CD14-positive monocyte (primary cell): ENCODE results near the gene HS3ST6. TPM values are rescaled to one million over a fixed set of nuclear protein-coding genes. Genes with fewer than 3 reads are reported as not detected.
A peak's percentile ranks its signal among the peaks of the same experiment; 100 is the strongest.

Experiments
- DNase-seq, 3 donors: peaks; one replicate each; pipeline ENCODE4 v3.0.0-alpha.2; 2011 to 2022
- H2AFZ ChIP-seq: 2 replicates; pipeline ENCODE4 v1.6.0; 2012; ENCODE audit warnings: mild to moderate bottlenecking, low read depth, low read length, inconsistent platforms; ENCODE audit not compliant: insufficient read depth, poor library complexity, severe bottlenecking
- H3K27ac ChIP-seq, 2 donors: 1 replicate in 1 of 2; 2 replicates in 1 of 2; pipeline ENCODE4 v1.5.1; 2012 to 2013; ENCODE audit warnings: low read length in 2 of 2, control low read depth in 1 of 2, inconsistent platforms in 1 of 2, low read depth in 1 of 2, mild to moderate bottlenecking in 1 of 2
- H3K27me3 ChIP-seq, 2 donors: one replicate each; pipeline versions ENCODE4 v1.6.0 to v1.6.1; 2011 to 2013; ENCODE audit warnings: low read length in 2 of 2; ENCODE audit not compliant: control insufficient read depth in 2 of 2, insufficient read depth in 2 of 2
- H3K36me3 ChIP-seq, 2 donors: replicated peaks in 1 of 2; 1 replicate in 1 of 2; 2 replicates in 1 of 2; pipeline versions ENCODE4 v1.5.1 to v1.6.1; 2012 to 2013; ENCODE audit warnings: low read length in 2 of 2, control low read depth in 1 of 2, inconsistent platforms in 1 of 2, mild to moderate bottlenecking in 1 of 2; ENCODE audit not compliant: insufficient read depth in 2 of 2, control insufficient read depth in 1 of 2
- H3K4me1 ChIP-seq, 2 donors: 1 replicate in 1 of 2; 2 replicates in 1 of 2; pipeline versions ENCODE4 v1.5.1 to v1.6.1; 2012 to 2013; ENCODE audit warnings: low read length in 2 of 2, control low read depth in 1 of 2, inconsistent platforms in 1 of 2, mild to moderate bottlenecking in 1 of 2, moderate library complexity in 1 of 2; ENCODE audit not compliant: insufficient read depth in 2 of 2, control insufficient read depth in 1 of 2
- H3K4me2 ChIP-seq: replicated peaks from 2 replicates; pipeline ENCODE3; 2012; ENCODE audit warnings: low read length, moderate library complexity, mild to moderate bottlenecking; ENCODE audit not compliant: poor library complexity, severe bottlenecking; ENCODE audit errors: extremely low read depth
- H3K4me3 ChIP-seq, 3 experiments: fragments of 200-600 bp in 1 of 3; sonication (generic) in 1 of 3; replicated peaks in 1 of 3; 1 replicate in 2 of 3; 2 replicates in 1 of 3; pipeline ENCODE4 v1.5.1; 2011 to 2013; ENCODE audit warnings: low read length in 3 of 3, mild to moderate bottlenecking in 3 of 3, control low read depth in 2 of 3, low read depth in 2 of 3, inconsistent platforms in 1 of 3, moderate library complexity in 1 of 3
- H3K79me2 ChIP-seq: 2 replicates; pipeline ENCODE4 v1.6.0; 2012; ENCODE audit warnings: mild to moderate bottlenecking, control low read depth, inconsistent platforms, low read length, moderate library complexity; ENCODE audit not compliant: insufficient read depth
- H3K9ac ChIP-seq: 2 replicates; pipeline ENCODE4 v1.6.0; 2017; ENCODE audit warnings: low read length, mild to moderate bottlenecking; ENCODE audit not compliant: insufficient read depth, poor library complexity, severe bottlenecking
- H3K9me3 ChIP-seq, 2 donors: replicated peaks in 1 of 2; 1 replicate in 1 of 2; 2 replicates in 1 of 2; pipeline versions ENCODE4 v1.5.1 to v1.6.1; 2012 to 2013; ENCODE audit warnings: low read length in 2 of 2, control low read depth in 1 of 2; ENCODE audit not compliant: control insufficient read depth in 1 of 2, insufficient read depth in 1 of 2
- H4K20me1 ChIP-seq: 2 replicates; pipeline ENCODE4 v1.6.0; 2012; ENCODE audit warnings: mild to moderate bottlenecking, low read length, control low read depth, moderate library complexity; ENCODE audit not compliant: insufficient read depth
- H3K27ac Mint-ChIP-seq, 7 donors: one replicate each; pipeline ENCODE4 v1.8.0; 2020; ENCODE audit warnings: mild to moderate bottlenecking in 7 of 7, mixed read lengths in 7 of 7, moderate library complexity in 6 of 7, inconsistent platforms in 2 of 7
- H3K27me3 Mint-ChIP-seq, 3 donors: one replicate each; pipeline ENCODE4 v1.8.0; 2021 to 2022; ENCODE audit warnings: low read depth in 3 of 3, mild to moderate bottlenecking in 3 of 3, mixed read lengths in 3 of 3, moderate library complexity in 3 of 3, inconsistent platforms in 1 of 3
- H3K36me3 Mint-ChIP-seq, 2 donors: one replicate each; pipeline ENCODE4 v1.8.0; 2020; ENCODE audit warnings: mixed read lengths in 2 of 2, inconsistent platforms in 1 of 2, mild to moderate bottlenecking in 1 of 2
- H3K4me1 Mint-ChIP-seq: one replicate; pipeline ENCODE4 v1.8.0; 2020; ENCODE audit warnings: mild to moderate bottlenecking, mixed read lengths
- H3K4me3 Mint-ChIP-seq, 2 donors: one replicate each; pipeline ENCODE4 v1.8.0; 2020; ENCODE audit warnings: mild to moderate bottlenecking in 2 of 2, mixed read lengths in 2 of 2, moderate library complexity in 1 of 2
- H3K9me3 Mint-ChIP-seq, 7 donors: one replicate each; pipeline ENCODE4 v1.8.0; 2020 to 2022; ENCODE audit warnings: mixed read lengths in 7 of 7, mild to moderate bottlenecking in 6 of 7, moderate library complexity in 6 of 7, inconsistent platforms in 2 of 7
- WGBS: methylation state at CpG from one replicate; pipeline ENCODE4 v1.1.5; 2013; ENCODE audit warnings: missing lambda C conversion rate; ENCODE audit not compliant: insufficient coverage; 5-methylcytosine and 5-hydroxymethylcytosine counted together
- intact Hi-C, 2 donors: fragments of 100-400 bp; cut with micrococcal nuclease; formaldehyde crosslinking; loops; one replicate each; pipeline versions ENCODE4 v1.15.0 to v1.15.1; 2023
- polyA plus RNA-seq, 3 donors: library from polyadenylated mRNA; depleted of rRNA in 1 of 3; unstranded in 2 of 3; stranded (reverse) in 1 of 3; fragments of 300-500 nt in 2 of 3; fragments of >200 nt in 1 of 3; fragmentation: Illumina TruSeq in 2 of 3; gene quantifications; 1 replicate in 2 of 3; 2 replicates in 1 of 3; pipeline ENCODE4 v1.2.3, GENCODE V29; 2012 to 2021
- TF ChIP-seq, protein P1 (sequence below): fragments of 200-600 bp; IDR thresholded peaks from one replicate; pipeline ENCODE4 v1.8.0; 2022; ENCODE audit warnings: antibody characterized with exemption, mild to moderate bottlenecking

Gene HS3ST6
- polyA plus RNA-seq, 3 donors: not detected

DNA sequence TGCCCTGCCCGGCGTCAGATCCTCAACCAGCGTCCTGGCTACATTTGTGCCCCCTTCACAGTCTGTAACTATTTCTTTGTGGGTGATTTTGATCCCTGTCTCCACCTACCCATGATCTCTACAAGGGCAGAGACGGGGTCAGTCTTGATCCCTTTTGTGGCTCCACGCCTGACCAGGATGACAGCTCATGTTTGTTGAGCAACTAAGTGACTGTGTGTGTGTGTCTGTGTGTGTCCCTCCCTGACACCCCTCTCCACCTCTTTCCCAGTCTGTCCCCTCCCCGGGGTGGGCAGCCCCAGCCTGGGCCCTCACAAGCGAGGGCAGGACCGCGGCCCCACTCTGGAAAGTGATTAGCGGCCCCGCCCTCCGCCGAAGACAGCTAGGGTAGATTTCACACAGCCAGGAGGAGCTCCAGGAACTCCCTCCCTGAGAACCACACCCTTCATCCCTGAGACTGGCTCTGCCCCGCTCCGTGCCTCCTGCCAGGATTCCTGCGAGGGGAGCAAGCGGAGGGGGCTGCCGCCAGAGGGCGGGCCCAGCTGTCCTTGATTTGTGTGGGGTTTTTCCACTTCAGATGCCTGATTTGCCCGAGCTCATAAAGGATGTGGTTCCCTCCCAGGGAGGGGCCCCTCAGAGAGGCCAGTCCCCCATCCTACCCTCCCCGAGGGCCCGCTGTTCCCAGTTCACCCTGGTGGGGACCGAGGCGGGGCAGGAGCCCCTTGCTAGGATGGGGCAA lies 5.3 kb upstream of the HS3ST6 start:
- Histone ChIP-seq H3K4me3 (no peak overlapping the region), H3K79me2 (no peaks in the 10 kb centered on the region), H3K27me3 (peaks cover 8 to 61% of the 10 kb centered on the region in 2 donors), H3K4me1 (peaks cover 6 to 9% of the 10 kb centered on the region in 2 donors), H2AFZ (peak overlapping the region; percentile 44), H3K9me3 (peaks cover 0 to 15% of the 10 kb centered on the region in 2 donors), H3K27ac (no peak overlapping the region), H4K20me1 (no peaks in the 10 kb centered on the region), H3K4me2 (no peak overlapping the region), H3K9ac (no peak overlapping the region), H3K36me3 (no peaks in the 10 kb centered on the region)
- Mint-ChIP-seq H3K4me1 (peaks cover 16% of the 10 kb centered on the region), H3K36me3 (peaks cover 0 to 6% of the 10 kb centered on the region in 2 donors), H3K9me3 (peaks cover 0 to 15% (median 6%) of the 10 kb centered on the region in 7 donors), H3K27ac (no peak overlapping the region), H3K4me3 (peak overlapping the region in 1 of 2 donors; percentile 76), H3K27me3 (peaks cover 64 to 71% (median 70%) of the 10 kb centered on the region in 3 donors)
- 3% methylated on average over 8 of the region's 24 CpGs for WGBS
- intact Hi-C loops: loop anchor here in 1 of 2 donors (5.0 kb wide), 1 partner anchor 66 kb away; no protein-coding TSS in a partner anchor
- DNase-seq: peak in 2 of 3 donors; percentile 8 to 44
- TF ChIP-seq, protein P1, sequence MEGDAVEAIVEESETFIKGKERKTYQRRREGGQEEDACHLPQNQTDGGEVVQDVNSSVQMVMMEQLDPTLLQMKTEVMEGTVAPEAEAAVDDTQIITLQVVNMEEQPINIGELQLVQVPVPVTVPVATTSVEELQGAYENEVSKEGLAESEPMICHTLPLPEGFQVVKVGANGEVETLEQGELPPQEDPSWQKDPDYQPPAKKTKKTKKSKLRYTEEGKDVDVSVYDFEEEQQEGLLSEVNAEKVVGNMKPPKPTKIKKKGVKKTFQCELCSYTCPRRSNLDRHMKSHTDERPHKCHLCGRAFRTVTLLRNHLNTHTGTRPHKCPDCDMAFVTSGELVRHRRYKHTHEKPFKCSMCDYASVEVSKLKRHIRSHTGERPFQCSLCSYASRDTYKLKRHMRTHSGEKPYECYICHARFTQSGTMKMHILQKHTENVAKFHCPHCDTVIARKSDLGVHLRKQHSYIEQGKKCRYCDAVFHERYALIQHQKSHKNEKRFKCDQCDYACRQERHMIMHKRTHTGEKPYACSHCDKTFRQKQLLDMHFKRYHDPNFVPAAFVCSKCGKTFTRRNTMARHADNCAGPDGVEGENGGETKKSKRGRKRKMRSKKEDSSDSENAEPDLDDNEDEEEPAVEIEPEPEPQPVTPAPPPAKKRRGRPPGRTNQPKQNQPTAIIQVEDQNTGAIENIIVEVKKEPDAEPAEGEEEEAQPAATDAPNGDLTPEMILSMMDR: peak; percentile 11

DNA sequence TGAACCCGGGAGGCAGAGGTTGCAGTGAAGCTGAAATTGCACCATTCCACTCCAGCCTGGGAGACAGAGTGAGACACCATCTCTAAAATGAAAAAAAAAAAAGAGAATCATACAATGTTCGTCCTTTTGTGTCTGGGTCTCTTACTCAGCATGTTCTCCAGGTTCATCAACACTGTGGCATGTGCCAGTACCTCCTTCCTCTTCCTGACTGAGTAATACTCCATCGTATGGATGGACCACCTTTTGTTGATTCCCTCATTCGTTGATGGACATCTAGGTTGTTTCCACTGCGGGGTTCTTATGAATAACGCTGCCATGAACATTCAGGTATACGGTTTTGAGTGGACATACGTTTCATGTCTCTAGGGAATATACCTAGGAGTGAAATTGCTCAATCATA lies 4.1 kb upstream of the HS3ST6 start:
- TF ChIP-seq, protein P1: no peak
- Histone ChIP-seq H3K9ac (no peak overlapping the region), H2AFZ (no peak overlapping the region), H3K4me3 (no peak overlapping the region), H3K36me3 (no peaks in the 10 kb centered on the region), H3K27ac (no peak overlapping the region), H3K79me2 (no peaks in the 10 kb centered on the region), H3K4me1 (peaks cover 6 to 9% of the 10 kb centered on the region in 2 donors), H3K4me2 (no peak overlapping the region), H3K9me3 (peaks cover 0 to 15% of the 10 kb centered on the region in 2 donors), H3K27me3 (peaks cover 12 to 67% of the 10 kb centered on the region in 2 donors), H4K20me1 (no peaks in the 10 kb centered on the region)
- WGBS: 90% methylated on average over 2 of the region's 8 CpGs
- Mint-ChIP-seq H3K27ac (no peak overlapping the region), H3K4me1 (peaks cover 16% of the 10 kb centered on the region), H3K4me3 (peak overlapping the region in 1 of 2 donors; percentile 76), H3K36me3 (peaks cover 0 to 6% of the 10 kb centered on the region in 2 donors), H3K9me3 (peaks cover 0 to 15% (median 6%) of the 10 kb centered on the region in 7 donors), H3K27me3 (peaks cover 64 to 79% (median 67%) of the 10 kb centered on the region in 3 donors)
- intact Hi-C loops: loop anchor here in 1 of 2 donors (5.0 kb wide), 1 partner anchor 65 kb away; no protein-coding TSS in a partner anchor
- DNase-seq: no peak
